BLaER1 treated with 17β-estradiol and CSF1 and Interleukin-3, amounts not matched to agents 10 nM and 100 nM (cell line): Measurements from ENCODE around the gene SOX12.

ENCODE experiments used
- H3K27ac ChIP-seq, 11 experiments: shearing (Covaris generic); formaldehyde crosslinking; 2 replicates each; pipeline ENCODE4 v1.8.1; 2022
- H3K27me3 ChIP-seq, 11 experiments: shearing (Covaris generic); formaldehyde crosslinking; 2 replicates each; pipeline ENCODE4 v1.8.1; 2022
- H3K36me3 ChIP-seq, 11 experiments: shearing (Covaris generic); formaldehyde crosslinking; 2 replicates each; pipeline ENCODE4 v1.8.1; 2022
- H3K4me1 ChIP-seq, 10 experiments: shearing (Covaris generic); formaldehyde crosslinking; 2 replicates each; pipeline ENCODE4 v1.8.1; 2022
- H3K4me2 ChIP-seq, 11 experiments: shearing (Covaris generic); formaldehyde crosslinking; 2 replicates each; pipeline ENCODE4 v1.8.1; 2022
- H3K4me3 ChIP-seq, 10 experiments: shearing (Covaris generic); formaldehyde crosslinking; 2 replicates each; pipeline ENCODE4 v1.8.1; 2022
- H3K9ac ChIP-seq, 11 experiments: shearing (Covaris generic); formaldehyde crosslinking; 2 replicates each; pipeline ENCODE4 v1.8.1; 2022
- H3K9me3 ChIP-seq, 11 experiments: shearing (Covaris generic); formaldehyde crosslinking; replicated peaks in 1 of 11; 2 replicates each; pipeline ENCODE4 v1.8.1; 2022
- H4K20me1 ChIP-seq, 11 experiments: shearing (Covaris generic); formaldehyde crosslinking; 2 replicates each; pipeline ENCODE4 v1.8.1; 2022
- Cebpa-rat ChIP-seq, 11 experiments: shearing (Covaris generic); IDR thresholded peaks; 2 replicates each; pipeline ENCODE4 v1.8.1; 2022

The SOX12 gene

DNA sequence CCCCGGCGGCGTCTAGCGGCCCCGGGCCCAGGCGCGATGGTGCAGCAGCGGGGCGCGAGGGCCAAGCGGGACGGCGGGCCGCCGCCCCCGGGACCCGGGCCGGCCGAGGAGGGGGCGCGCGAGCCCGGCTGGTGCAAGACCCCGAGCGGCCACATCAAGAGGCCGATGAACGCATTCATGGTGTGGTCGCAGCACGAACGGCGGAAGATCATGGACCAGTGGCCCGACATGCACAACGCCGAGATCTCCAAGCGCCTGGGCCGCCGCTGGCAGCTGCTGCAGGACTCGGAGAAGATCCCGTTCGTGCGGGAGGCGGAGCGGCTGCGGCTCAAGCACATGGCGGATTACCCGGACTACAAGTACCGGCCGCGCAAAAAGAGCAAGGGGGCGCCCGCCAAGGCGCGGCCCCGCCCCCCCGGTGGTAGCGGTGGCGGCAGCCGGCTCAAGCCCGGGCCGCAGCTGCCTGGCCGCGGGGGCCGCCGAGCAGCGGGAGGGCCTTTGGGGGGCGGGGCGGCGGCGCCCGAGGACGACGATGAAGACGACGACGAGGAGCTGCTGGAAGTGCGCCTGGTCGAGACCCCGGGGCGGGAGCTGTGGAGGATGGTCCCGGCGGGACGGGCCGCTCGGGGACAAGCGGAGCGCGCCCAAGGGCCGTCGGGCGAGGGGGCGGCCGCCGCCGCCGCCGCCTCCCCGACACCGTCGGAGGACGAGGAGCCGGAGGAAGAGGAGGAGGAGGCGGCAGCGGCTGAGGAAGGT lies 715 bp downstream of the SOX12 start:
- Histone ChIP-seq H3K27me3 (no peaks in the 10 kb centered on the region), H4K20me1 (peaks cover 25 to 45% (median 38%) of the 10 kb centered on the region in 11 experiments; a peak in 21 of 22 replicates), H3K9ac (peak overlapping the region; percentile 87 to 96 (median 91)), H3K4me3 (peak overlapping the region; percentile 69 to 95 (median 84)), H3K36me3 (peaks cover 0 to 16% (median 5%) of the 10 kb centered on the region in 11 experiments; a peak in 9 of 22 replicates), H3K4me2 (peak overlapping the region; percentile 56 to 99 (median 91)), H3K27ac (peak overlapping the region; percentile 68 to 98 (median 92); a peak in 21 of 22 replicates), H3K4me1 (peaks cover 37 to 50% (median 39%) of the 10 kb centered on the region in 10 experiments), H3K9me3 (no peaks in the 10 kb centered on the region)
- no peak for TF ChIP-seq Cebpa-rat (IDR thresholded peaks at IDR 0.05)

- no peaks in the 10 kb centered on the region for H3K9me3 ChIP-seq
- peak overlapping the region; percentile 84 to 99 (median 94) for H3K4me2 ChIP-seq
- H4K20me1 ChIP-seq, result peaks cover 27 to 52% (median 45%) of the 10 kb centered on the region in 11 experiments; a peak in 21 of 22 replicates
- H3K27me3 ChIP-seq, result no peaks in the 10 kb centered on the region
- H3K4me1 ChIP-seq, result peaks cover 37 to 50% (median 39%) of the 10 kb centered on the region in 10 experiments
- peak overlapping the region; percentile 87 to 96 (median 91) for H3K9ac ChIP-seq
- H3K27ac ChIP-seq, result peak overlapping the region in 10 of 11 experiments; percentile 84 to 98 (median 93); a peak in 21 of 22 replicates
- H3K36me3 ChIP-seq, result peaks cover 0 to 16% (median 5%) of the 10 kb centered on the region in 11 experiments; a peak in 9 of 22 replicates
- peak overlapping the region; percentile 69 to 95 (median 84) for H3K4me3 ChIP-seq
- no peak for TF ChIP-seq Cebpa-rat (IDR thresholded peaks at IDR 0.05)
These were observed 1.4 kb downstream of the SOX12 start for GRCh38 chr20:326645-327185.

GRCh38 chr20:327186-328026 lies 2.1 kb downstream of the SOX12 start:
- no peak for TF ChIP-seq Cebpa-rat (IDR thresholded peaks at IDR 0.05)
- Histone ChIP-seq H3K27me3 (no peaks in the 10 kb centered on the region), H3K36me3 (peaks cover 0 to 16% (median 5%) of the 10 kb centered on the region in 11 experiments; a peak in 9 of 22 replicates), H3K4me1 (peaks cover 37 to 51% (median 39%) of the 10 kb centered on the region in 10 experiments), H3K27ac (peak overlapping the region; percentile 44 to 98 (median 90); a peak in 21 of 22 replicates), H3K9ac (peak overlapping the region; percentile 76 to 96 (median 89); a peak in 21 of 22 replicates), H4K20me1 (peaks cover 27 to 54% (median 47%) of the 10 kb centered on the region in 11 experiments; a peak in 21 of 22 replicates), H3K4me3 (peak overlapping the region; percentile 69 to 95 (median 84)), H3K9me3 (no peaks in the 10 kb centered on the region), H3K4me2 (peak overlapping the region; percentile 84 to 99 (median 94))

- H3K4me3 ChIP-seq, result peak overlapping the region; percentile 69 to 95 (median 84)
- no peak for TF ChIP-seq Cebpa-rat (IDR thresholded peaks at IDR 0.05)
- H3K36me3 ChIP-seq, result peaks cover 0 to 16% (median 5%) of the 10 kb centered on the region in 11 experiments; a peak in 9 of 22 replicates
- no peaks in the 10 kb centered on the region for H3K27me3 ChIP-seq
- H4K20me1 ChIP-seq, result peaks cover 27 to 56% (median 47%) of the 10 kb centered on the region in 11 experiments; a peak in 21 of 22 replicates
- peak overlapping the region in 9 of 11 experiments; percentile 18 to 98 (median 94); a peak in 14 of 22 replicates for H3K27ac ChIP-seq
- no peaks in the 10 kb centered on the region for H3K9me3 ChIP-seq
- peaks cover 34 to 51% (median 38%) of the 10 kb centered on the region in 10 experiments for H3K4me1 ChIP-seq
- H3K9ac ChIP-seq, result peak overlapping the region; percentile 76 to 96 (median 89); a peak in 21 of 22 replicates
- H3K4me2 ChIP-seq, result peak overlapping the region; percentile 84 to 99 (median 94)
These were observed 2.9 kb downstream of the SOX12 start for GRCh38 chr20:328027-328974.

- H3K36me3 ChIP-seq, result peaks cover 0 to 23% (median 5%) of the 10 kb centered on the region in 11 experiments; a peak in 10 of 22 replicates
- peak overlapping the region in 9 of 11 experiments; percentile 10 to 52 (median 18); a peak in 14 of 22 replicates for H3K27ac ChIP-seq
- H4K20me1 ChIP-seq, result peaks cover 27 to 56% (median 47%) of the 10 kb centered on the region in 11 experiments; a peak in 21 of 22 replicates
- no peaks in the 10 kb centered on the region for H3K9me3 ChIP-seq
- H3K4me1 ChIP-seq, result peaks cover 28 to 45% (median 31%) of the 10 kb centered on the region in 10 experiments
- no peak for TF ChIP-seq Cebpa-rat (IDR thresholded peaks at IDR 0.05)
- peak overlapping the region in 7 of 10 experiments; percentile 26 to 92 (median 83); a peak in 10 of 20 replicates for H3K4me3 ChIP-seq
- peak overlapping the region; percentile 19 to 96 (median 44); a peak in 18 of 22 replicates for H3K9ac ChIP-seq
- no peaks in the 10 kb centered on the region for H3K27me3 ChIP-seq
- peak overlapping the region; percentile 74 to 99 (median 94) for H3K4me2 ChIP-seq
These were observed 3.8 kb downstream of the SOX12 start for GRCh38 chr20:328975-329695.

DNA sequence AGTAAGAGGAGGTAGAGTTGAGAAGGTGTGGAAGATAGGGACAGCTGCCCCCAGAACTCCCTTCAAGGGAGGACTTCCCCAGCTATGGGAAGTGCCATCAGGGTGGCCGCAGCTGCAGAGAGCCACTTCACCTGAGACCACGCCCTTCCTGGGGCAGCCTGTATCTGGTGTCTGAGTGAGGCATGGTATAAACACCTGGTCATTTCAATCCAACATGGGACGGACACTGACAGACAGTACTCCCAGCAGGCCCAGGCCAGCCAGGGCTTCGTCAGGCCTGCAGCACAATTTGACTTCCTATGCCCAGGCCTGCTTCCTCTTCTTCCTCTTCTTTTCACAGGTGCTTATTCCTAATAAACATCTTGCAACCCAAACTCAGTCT lies 4.5 kb downstream of the SOX12 start:
- TF ChIP-seq Cebpa-rat (IDR thresholded peaks at IDR 0.05), result no peak
- Histone ChIP-seq H3K4me1 (peaks cover 28 to 45% (median 31%) of the 10 kb centered on the region in 10 experiments), H3K27ac (peak overlapping the region in 9 of 11 experiments; percentile 1 to 52 (median 12); a peak in 10 of 22 replicates), H3K36me3 (peaks cover 0 to 27% (median 8%) of the 10 kb centered on the region in 11 experiments; a peak in 10 of 22 replicates), H3K4me3 (peak overlapping the region in 4 of 10 experiments; percentile 5 to 83 (median 25); a peak in 4 of 20 replicates), H3K4me2 (peak overlapping the region; percentile 74 to 99 (median 94)), H3K9ac (peak overlapping the region in 10 of 11 experiments; percentile 4 to 96 (median 43); a peak in 17 of 22 replicates), H3K9me3 (no peaks in the 10 kb centered on the region), H4K20me1 (peaks cover 27 to 56% (median 47%) of the 10 kb centered on the region in 11 experiments; a peak in 21 of 22 replicates), H3K27me3 (no peaks in the 10 kb centered on the region)
